ENCODE results near the gene SYTL3.
"Not testable (repeated sequence)": the region's sequence is repeated elsewhere in the genome, so short reads cannot be mapped to it uniquely, and the experiment has no call there.

SYTL3 gene

GRCh38 chr6:158773581-158774449, 124.0 kb downstream of the SYTL3 start:
- DNase-seq (ENCODE audit: low read depth) = no peak

GRCh38 chr6:158774717-158775449, 125.0 kb downstream of the SYTL3 start:
- no peak for DNase-seq (ENCODE audit: low read depth)

GRCh38 chr6:158775832-158776231, 126.0 kb downstream of the SYTL3 start:
- no peak for DNase-seq (ENCODE audit: low read depth)

- DNase-seq (ENCODE audit: low read depth) = no peak
These were observed 126.9 kb downstream of the SYTL3 start for GRCh38 chr6:158776737-158777136.

GRCh38 chr6:158777510-158777909, 127.7 kb downstream of the SYTL3 start:
- no peak for DNase-seq (ENCODE audit: low read depth)

GRCh38 chr6:158778005-158778527, 128.2 kb downstream of the SYTL3 start:
- no peak for DNase-seq (ENCODE audit: low read depth)

- DNase-seq (ENCODE audit: low read depth) = no peak
These were observed 130.5 kb downstream of the SYTL3 start for GRCh38 chr6:158780246-158780884.

- no peak for DNase-seq (ENCODE audit: low read depth)
These were observed 131.3 kb downstream of the SYTL3 start for GRCh38 chr6:158780988-158781691.

GRCh38 chr6:158781692-158782373, 132.0 kb downstream of the SYTL3 start:
- no peak for DNase-seq (ENCODE audit: low read depth)

- no peak for DNase-seq (ENCODE audit: low read depth)
These were observed 132.7 kb downstream of the SYTL3 start for GRCh38 chr6:158782432-158783166.

- no peak for DNase-seq (ENCODE audit: low read depth)
These were observed 133.3 kb downstream of the SYTL3 start for GRCh38 chr6:158783167-158783450.

GRCh38 chr6:158783851-158784250, 134.0 kb downstream of the SYTL3 start:
- no peak for DNase-seq (ENCODE audit: low read depth)

- DNase-seq (ENCODE audit: low read depth) = peak; percentile 42
These were observed 134.7 kb downstream of the SYTL3 start for GRCh38 chr6:158784505-158784904.

GRCh38 chr6:158785036-158785435, 135.2 kb downstream of the SYTL3 start:
- no peak for DNase-seq (ENCODE audit: low read depth)

- DNase-seq (ENCODE audit: low read depth) = no peak
These were observed 136.9 kb downstream of the SYTL3 start for GRCh38 chr6:158786645-158787304.

- DNase-seq (ENCODE audit: low read depth) = no peak
These were observed 137.5 kb downstream of the SYTL3 start for GRCh38 chr6:158787395-158787794.

GRCh38 chr6:158789115-158789917, 139.5 kb downstream of the SYTL3 start:
- no peak for DNase-seq (ENCODE audit: low read depth)

- no peak for DNase-seq (ENCODE audit: low read depth)
These were observed 141.5 kb downstream of the SYTL3 start for GRCh38 chr6:158791274-158791855.

- DNase-seq (ENCODE audit: low read depth) = not testable (repeated sequence)
These were observed 142.7 kb downstream of the SYTL3 start for GRCh38 chr6:158792505-158792904.

All from HS-27A (cell line).